Neural progenitor cell (in vitro differentiated cells): ENCODE measurements around the gene CABP2. TPM values are rescaled to one million over a fixed set of nuclear protein-coding genes. Genes with fewer than 3 reads are reported as not detected.
A peak's percentile ranks its signal among the peaks of the same experiment; 100 is the strongest.
"Not testable (repeated sequence)": the region's sequence is repeated elsewhere in the genome, so short reads cannot be mapped to it uniquely, and the experiment has no call there.

Experiments
- DNase-seq: peaks from one replicate; pipeline ENCODE4 v3.0.0-alpha.2; 2016; ENCODE audit warnings: low spot score
- H2AFZ ChIP-seq: fragments of 200-600 bp; sonication (generic); replicated peaks from 2 replicates; pipeline ENCODE4 v1.6.1; 2016; ENCODE audit warnings: antibody characterized with exemption
- H3F3A ChIP-seq: fragments of 200-600 bp; sonication (generic); 2 replicates; pipeline ENCODE4 v1.6.1; 2016; ENCODE audit warnings: antibody characterized with exemption, low read depth
- H3K27ac ChIP-seq: fragments of 200-600 bp; sonication (generic); 2 replicates; pipeline ENCODE4 v1.5.1; 2016; ENCODE audit warnings: mild to moderate bottlenecking
- H3K27me3 ChIP-seq: fragments of 200-600 bp; sonication (generic); 2 replicates; pipeline ENCODE4 v1.6.1; 2016; ENCODE audit warnings: mild to moderate bottlenecking, moderate library complexity
- H3K36me3 ChIP-seq: fragments of 200-600 bp; sonication (generic); 2 replicates; pipeline ENCODE4 v1.5.1; 2016
- H3K4me1 ChIP-seq: fragments of 200-600 bp; sonication (generic); 2 replicates; pipeline ENCODE4 v1.6.1; 2016; ENCODE audit warnings: mixed run types
- H3K4me2 ChIP-seq: fragments of 200-600 bp; sonication (generic); 2 replicates; pipeline ENCODE4 v1.6.1; 2016
- H3K4me3 ChIP-seq: fragments of 200-600 bp; sonication (generic); 2 replicates; pipeline ENCODE4 v1.5.1; 2016
- H3K79me2 ChIP-seq: fragments of 200-600 bp; sonication (generic); 2 replicates; pipeline ENCODE4 v1.6.1; 2016; ENCODE audit warnings: low read depth
- H3K9ac ChIP-seq: fragments of 200-600 bp; sonication (generic); 2 replicates; pipeline ENCODE4 v1.6.1; 2016
- H3K9me3 ChIP-seq: fragments of 200-600 bp; sonication (generic); 2 replicates; pipeline ENCODE4 v1.5.1; 2016; ENCODE audit warnings: low read depth
- H4K20me1 ChIP-seq: fragments of 200-600 bp; sonication (generic); 2 replicates; pipeline ENCODE4 v1.6.1; 2016; ENCODE audit warnings: low read depth
- H3K27ac Mint-ChIP-seq: 3 replicates; pipeline ENCODE4 v1.8.0; 2021; ENCODE audit warnings: mixed read lengths
- H3K27me3 Mint-ChIP-seq: 2 replicates; pipeline ENCODE4 v1.8.0; 2022; ENCODE audit warnings: low read depth, mild to moderate bottlenecking, inconsistent platforms, moderate library complexity, mixed read lengths; ENCODE audit not compliant: insufficient read depth
- H3K36me3 Mint-ChIP-seq: 3 replicates; pipeline ENCODE4 v1.8.0; 2021; ENCODE audit warnings: mixed read lengths
- H3K4me1 Mint-ChIP-seq: 3 replicates; pipeline ENCODE4 v1.8.0; 2021; ENCODE audit warnings: mixed read lengths
- H3K4me3 Mint-ChIP-seq: 3 replicates; pipeline ENCODE4 v1.8.0; 2021; ENCODE audit warnings: mild to moderate bottlenecking, moderate library complexity, mixed read lengths
- H3K9me3 Mint-ChIP-seq: 3 replicates; pipeline ENCODE4 v1.8.0; 2020; ENCODE audit warnings: mixed read lengths
- EZH2 ChIP-seq: fragments of 200-600 bp; sonication (generic); IDR thresholded peaks from 2 replicates; pipeline ENCODE4 v1.6.1; 2017; ENCODE audit warnings: antibody characterized with exemption, mild to moderate bottlenecking, moderate library complexity
- EZH2phosphoT487 ChIP-seq: fragments of 200-600 bp; sonication (generic); IDR thresholded peaks from 2 replicates; pipeline ENCODE4 v1.6.1; 2017; ENCODE audit warnings: antibody characterized with exemption
- total RNA-seq: library from RNA; depleted of rRNA; stranded (reverse); fragments of >200 nt; gene quantifications from 2 replicates; pipeline ENCODE4 v1.2.3, GENCODE V29; 2015; ENCODE audit warnings: low replicate concordance
- TF ChIP-seq, protein P1 (sequence below): fragments of 200-600 bp; sonication (generic); IDR thresholded peaks from 2 replicates; pipeline ENCODE4 v1.5.1; 2017; ENCODE audit warnings: antibody characterized with exemption, mild to moderate bottlenecking

CABP2 gene
- total RNA-seq, 1 donor from 2014 or later: not detected

DNA sequence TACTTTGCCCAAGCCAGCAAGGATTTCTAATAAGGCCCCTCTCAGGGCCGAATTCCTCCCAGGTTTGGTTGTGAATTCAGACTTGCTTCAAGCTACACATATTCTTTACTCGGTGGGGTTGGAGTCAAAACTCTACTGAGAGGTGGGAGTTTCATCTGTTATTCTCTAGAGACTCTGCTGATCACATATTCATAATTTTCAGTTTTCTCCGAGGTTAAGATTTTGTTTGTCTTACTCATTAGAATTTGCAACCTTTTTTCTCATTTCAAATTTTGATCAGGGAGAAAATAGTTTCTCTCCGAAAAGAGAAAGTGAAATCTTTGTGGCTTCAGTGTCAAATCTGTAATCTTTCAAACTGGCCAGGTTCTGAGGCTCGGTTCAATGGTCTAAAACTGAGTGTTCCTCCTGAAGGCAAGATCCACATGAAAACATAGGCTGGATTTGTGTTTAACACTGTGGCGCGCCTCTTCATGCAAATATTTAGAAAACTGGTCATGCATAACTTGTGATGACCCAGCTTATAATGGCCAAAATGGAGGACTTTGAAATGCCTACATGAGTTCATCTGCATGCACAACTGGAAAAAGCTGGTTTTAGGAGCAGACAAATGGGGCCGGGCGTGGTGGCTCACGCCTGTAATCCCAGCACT is 38.8 kb upstream of the CABP2 start:
- Histone ChIP-seq H3K4me2 (no peak overlapping the region), H3K27me3 (no peaks in the 10 kb centered on the region), H3K4me1 (peaks cover 4% of the 10 kb centered on the region), H3K79me2 (no peaks in the 10 kb centered on the region), H3K36me3 (no peaks in the 10 kb centered on the region), H3K9ac (no peak overlapping the region), H3F3A (no peaks in the 10 kb centered on the region), H3K27ac (no peak overlapping the region), H4K20me1 (no peaks in the 10 kb centered on the region), H2AFZ (no peak overlapping the region), H3K4me3 (no peak overlapping the region), H3K9me3 (no peaks in the 10 kb centered on the region)
- Mint-ChIP-seq H3K4me1 (peaks cover 10% of the 10 kb centered on the region), H3K9me3 (no peaks in the 10 kb centered on the region), H3K4me3 (no peak overlapping the region), H3K27ac (no peak overlapping the region), H3K27me3 (peaks cover 6% of the 10 kb centered on the region), H3K36me3 (no peaks in the 10 kb centered on the region)
- no peak for DNase-seq
- TF ChIP-seq EZH2phosphoT487 (no peak), EZH2 (no peak)
- TF ChIP-seq, protein P1, sequence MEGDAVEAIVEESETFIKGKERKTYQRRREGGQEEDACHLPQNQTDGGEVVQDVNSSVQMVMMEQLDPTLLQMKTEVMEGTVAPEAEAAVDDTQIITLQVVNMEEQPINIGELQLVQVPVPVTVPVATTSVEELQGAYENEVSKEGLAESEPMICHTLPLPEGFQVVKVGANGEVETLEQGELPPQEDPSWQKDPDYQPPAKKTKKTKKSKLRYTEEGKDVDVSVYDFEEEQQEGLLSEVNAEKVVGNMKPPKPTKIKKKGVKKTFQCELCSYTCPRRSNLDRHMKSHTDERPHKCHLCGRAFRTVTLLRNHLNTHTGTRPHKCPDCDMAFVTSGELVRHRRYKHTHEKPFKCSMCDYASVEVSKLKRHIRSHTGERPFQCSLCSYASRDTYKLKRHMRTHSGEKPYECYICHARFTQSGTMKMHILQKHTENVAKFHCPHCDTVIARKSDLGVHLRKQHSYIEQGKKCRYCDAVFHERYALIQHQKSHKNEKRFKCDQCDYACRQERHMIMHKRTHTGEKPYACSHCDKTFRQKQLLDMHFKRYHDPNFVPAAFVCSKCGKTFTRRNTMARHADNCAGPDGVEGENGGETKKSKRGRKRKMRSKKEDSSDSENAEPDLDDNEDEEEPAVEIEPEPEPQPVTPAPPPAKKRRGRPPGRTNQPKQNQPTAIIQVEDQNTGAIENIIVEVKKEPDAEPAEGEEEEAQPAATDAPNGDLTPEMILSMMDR: no peak

DNA sequence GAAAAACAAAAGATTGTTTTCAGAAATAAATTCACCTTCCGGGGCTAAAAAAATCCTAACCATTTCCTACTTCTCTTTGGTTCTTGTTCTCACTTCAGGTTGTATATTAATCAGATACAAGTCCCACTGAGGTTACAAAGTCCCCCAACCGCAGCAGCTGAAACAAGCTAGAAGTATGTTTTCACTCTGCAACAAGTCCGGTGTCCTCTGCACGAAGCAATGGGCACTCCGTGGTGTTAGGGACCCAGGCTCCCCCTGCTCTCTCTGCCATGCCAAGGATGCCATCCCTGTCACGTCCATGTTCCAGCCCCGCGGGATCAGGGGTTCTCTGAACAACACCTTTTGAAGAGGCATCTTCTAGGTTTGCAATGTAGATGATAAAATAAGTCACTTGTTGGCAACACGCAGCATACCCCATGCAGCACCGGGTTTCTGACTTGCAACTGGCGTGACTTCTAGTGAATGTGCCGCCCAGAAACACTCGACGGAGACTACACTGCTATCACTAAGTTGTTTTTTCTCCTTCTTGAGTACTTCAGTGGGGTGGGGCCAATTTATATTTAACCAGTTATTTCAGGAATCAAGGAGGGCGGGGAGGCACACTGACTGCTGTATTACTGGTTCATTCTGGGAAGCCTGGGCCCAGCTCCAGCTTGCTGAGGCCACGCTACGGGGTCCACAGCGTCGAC is 35.0 kb upstream of the CABP2 start:
- H3K4me2 ChIP-seq: no peak overlapping the region
- TF ChIP-seq EZH2phosphoT487 (no peak), EZH2 (no peak)
- TF ChIP-seq, protein P1: no peak
- no peak overlapping the region for H3K9ac ChIP-seq
- Mint-ChIP-seq H3K27me3 (peaks cover 6% of the 10 kb centered on the region), H3K9me3 (no peaks in the 10 kb centered on the region), H3K4me3 (no peak overlapping the region), H3K36me3 (no peaks in the 10 kb centered on the region), H3K4me1 (peaks cover 6% of the 10 kb centered on the region), H3K27ac (no peak overlapping the region)
- no peaks in the 10 kb centered on the region for H4K20me1 ChIP-seq
- no peak overlapping the region for H3K27ac ChIP-seq
- no peaks in the 10 kb centered on the region for H3K27me3 ChIP-seq
- H3K4me3 ChIP-seq: no peak overlapping the region
- H3K4me1 ChIP-seq: peaks cover 2% of the 10 kb centered on the region
- H3K9me3 ChIP-seq: no peaks in the 10 kb centered on the region
- no peak for DNase-seq
- no peaks in the 10 kb centered on the region for H3K36me3 ChIP-seq
- H3K79me2 ChIP-seq: no peaks in the 10 kb centered on the region
- peak overlapping the region; percentile 28 for H2AFZ ChIP-seq
- no peaks in the 10 kb centered on the region for H3F3A ChIP-seq

DNA sequence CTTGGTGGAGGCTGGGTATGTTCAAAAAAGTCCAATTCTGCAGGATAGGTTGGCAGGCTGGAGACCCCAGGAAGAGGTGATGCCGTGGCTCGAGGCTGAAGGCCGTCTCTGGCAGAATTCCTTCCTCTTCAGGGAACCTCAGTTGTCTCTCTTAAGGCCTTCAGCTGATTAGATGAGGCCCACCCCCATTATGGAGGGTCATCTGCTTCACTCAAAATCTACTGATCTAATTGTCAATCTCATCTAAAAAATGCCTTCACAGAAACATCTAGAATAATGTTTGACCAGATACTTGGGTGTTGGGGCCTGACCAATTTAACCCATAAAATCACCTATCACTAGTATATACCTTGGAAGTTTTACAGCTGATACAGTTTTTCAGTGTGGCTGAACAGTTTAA is 33.0 kb upstream of the CABP2 start:
- Histone ChIP-seq H3K4me1 (no peaks in the 10 kb centered on the region), H3K4me3 (no peak overlapping the region), H2AFZ (no peak overlapping the region), H3K27me3 (no peaks in the 10 kb centered on the region), H3K9me3 (no peaks in the 10 kb centered on the region), H3F3A (no peaks in the 10 kb centered on the region), H3K79me2 (no peaks in the 10 kb centered on the region), H3K4me2 (no peak overlapping the region), H3K27ac (no peak overlapping the region), H3K36me3 (no peaks in the 10 kb centered on the region), H4K20me1 (no peaks in the 10 kb centered on the region), H3K9ac (no peak overlapping the region)
- no peaks in the 10 kb centered on the region for H3K36me3 Mint-ChIP-seq
- no peak overlapping the region for H3K4me3 Mint-ChIP-seq
- peaks cover 8% of the 10 kb centered on the region for H3K27me3 Mint-ChIP-seq
- H3K9me3 Mint-ChIP-seq: peaks cover 14% of the 10 kb centered on the region
- no peak for DNase-seq
- no peak overlapping the region for H3K27ac Mint-ChIP-seq
- no peaks in the 10 kb centered on the region for H3K4me1 Mint-ChIP-seq
- TF ChIP-seq EZH2phosphoT487: no peak
- TF ChIP-seq, protein P1: no peak
- no peak for TF ChIP-seq EZH2

DNA sequence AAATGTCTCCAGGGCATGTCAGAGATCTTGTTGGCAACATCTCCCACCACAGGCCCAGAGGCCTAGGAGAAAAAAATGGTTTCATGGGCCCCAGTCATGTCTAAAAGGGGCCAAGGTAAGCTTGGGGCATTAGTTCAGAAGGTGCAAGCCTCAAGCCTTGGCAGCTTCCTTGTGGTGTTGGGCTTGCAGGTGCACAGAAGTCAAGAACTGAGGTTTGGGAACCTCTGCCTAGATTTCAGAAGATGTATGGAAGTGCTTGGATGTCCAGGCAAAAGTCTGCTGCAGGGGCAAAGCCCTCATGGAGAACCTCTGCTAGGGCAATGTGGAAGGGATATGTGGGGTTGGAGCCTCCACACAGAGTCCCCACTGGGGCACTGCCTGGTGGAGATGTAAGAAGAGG is 28.5 kb upstream of the CABP2 start:
- not testable (repeated sequence) for H3K27ac ChIP-seq, H3K4me1 Mint-ChIP-seq, H3K9me3 ChIP-seq, H3F3A ChIP-seq, DNase-seq, H4K20me1 ChIP-seq, H3K4me1 ChIP-seq, H3K36me3 ChIP-seq, H3K4me3 Mint-ChIP-seq, H3K27me3 ChIP-seq, H3K4me2 ChIP-seq, H3K9ac ChIP-seq, H3K27me3 Mint-ChIP-seq, H3K36me3 Mint-ChIP-seq, H3K4me3 ChIP-seq, H3K27ac Mint-ChIP-seq, H3K79me2 ChIP-seq, H2AFZ ChIP-seq
- H3K9me3 Mint-ChIP-seq: peaks cover 20% of the 10 kb centered on the region
